H1 (cell line): ENCODE results near the gene PDPK1.
"Not testable (repeated sequence)": the region's sequence is repeated elsewhere in the genome, so short reads cannot be mapped to it uniquely, and the experiment has no call there.

Experiments used
- ATF3 ChIP-seq: IDR thresholded peaks from 2 replicates; pipeline ENCODE4 v1.6.1; 2011; ENCODE audit warnings: low read depth, mild to moderate bottlenecking, low read length; ENCODE audit not compliant: insufficient read depth
- CEBPB ChIP-seq: IDR thresholded peaks from 2 replicates; pipeline ENCODE4 v1.6.1; 2012; ENCODE audit warnings: low read depth, low read length
- CTCF ChIP-seq, 3 experiments: IDR thresholded peaks; 1 replicate in 2 of 3; 2 replicates in 1 of 3; pipeline versions ENCODE4 v1.5.1 to v1.6.1; 2011; ENCODE audit warnings: low read length in 3 of 3, mild to moderate bottlenecking in 3 of 3, inconsistent platforms in 2 of 3, low read depth in 1 of 3, moderate library complexity in 1 of 3; ENCODE audit not compliant: insufficient read depth in 1 of 3; ENCODE audit errors: control extremely low read depth in 1 of 3
- EZH2 ChIP-seq: fragments of 200-600 bp; sonication (generic); IDR thresholded peaks from 2 replicates; pipeline ENCODE4 v1.7.1; 2012; ENCODE audit warnings: low read depth, mild to moderate bottlenecking, moderate library complexity, low read length, inconsistent platforms; ENCODE audit not compliant: severe bottlenecking
- MAFK ChIP-seq: IDR thresholded peaks from 2 replicates; pipeline ENCODE4 v1.6.1; 2012; ENCODE audit warnings: low read depth, mild to moderate bottlenecking, improper control_type of control experiment, low read length
- POLR2A ChIP-seq, 2 experiments: IDR thresholded peaks; 1 replicate in 1 of 2; 2 replicates in 1 of 2; pipeline ENCODE4 v1.6.1; 2011; ENCODE audit warnings: low read depth in 2 of 2, low read length in 2 of 2, mild to moderate bottlenecking in 2 of 2; ENCODE audit errors: control extremely low read depth in 1 of 2
- RAD21 ChIP-seq, 2 experiments: IDR thresholded peaks in 1 of 2; conservative IDR thresholded peaks in 1 of 2; 2 replicates each; pipeline ENCODE4 v1.6.1; 2011; ENCODE audit warnings: low read depth in 2 of 2, low read length in 2 of 2, improper control_type of control experiment in 1 of 2, inconsistent platforms in 1 of 2, mild to moderate bottlenecking in 1 of 2, moderate library complexity in 1 of 2
- SIN3A ChIP-seq, 2 experiments: IDR thresholded peaks in 1 of 2; conservative IDR thresholded peaks in 1 of 2; 2 replicates each; pipeline ENCODE4 v1.6.1; 2011 to 2012; ENCODE audit warnings: low read length in 2 of 2, improper control_type of control experiment in 1 of 2, low read depth in 1 of 2, mild to moderate bottlenecking in 1 of 2
- SUZ12 ChIP-seq: fragments of 200-600 bp; sonication (generic); IDR thresholded peaks from 2 replicates; pipeline ENCODE4 v1.6.1; 2012; ENCODE audit warnings: mild to moderate bottlenecking, inconsistent platforms, low read length, moderate library complexity, mixed read lengths

GRCh38 chr16:2568573-2568972 is 30.8 kb downstream of the PDPK1 start:
- not testable (repeated sequence) for TF ChIP-seq CTCF (IDR thresholded peaks at IDR 0.05; ENCODE audit: control extremely low read depth in 1 of 3, insufficient read depth in 1 of 3, low read depth in 1 of 3, low read length in 3 of 3); POLR2A (IDR thresholded peaks at IDR 0.05; ENCODE audit: control extremely low read depth in 1 of 2, low read depth in 2 of 2, low read length in 2 of 2); ATF3; MAFK; RAD21 (IDR thresholded peaks at IDR 0.05 in 1 of 2, conservative IDR thresholded peaks at IDR 0.05 in 1 of 2; ENCODE audit: low read depth in 2 of 2, low read length in 2 of 2); SUZ12; EZH2; SIN3A (conservative IDR thresholded peaks at IDR 0.05 in 1 of 2, IDR thresholded peaks at IDR 0.05 in 1 of 2; ENCODE audit: low read depth in 1 of 2, low read length in 2 of 2); CEBPB
